GM19099 (cell line): ENCODE measurements around the gene FAM180A.

Experiments used
- POLR2A ChIP-seq: IDR thresholded peaks from 3 replicates; pipeline ENCODE4 v1.6.1; 2011; ENCODE audit warnings: low read depth; ENCODE audit not compliant: insufficient read length; ENCODE audit errors: extremely low read depth

Gene FAM180A

GRCh38 chr7:135697276-135698049 is 51.1 kb downstream of the FAM180A start:
- TF ChIP-seq POLR2A, result no peak

DNA sequence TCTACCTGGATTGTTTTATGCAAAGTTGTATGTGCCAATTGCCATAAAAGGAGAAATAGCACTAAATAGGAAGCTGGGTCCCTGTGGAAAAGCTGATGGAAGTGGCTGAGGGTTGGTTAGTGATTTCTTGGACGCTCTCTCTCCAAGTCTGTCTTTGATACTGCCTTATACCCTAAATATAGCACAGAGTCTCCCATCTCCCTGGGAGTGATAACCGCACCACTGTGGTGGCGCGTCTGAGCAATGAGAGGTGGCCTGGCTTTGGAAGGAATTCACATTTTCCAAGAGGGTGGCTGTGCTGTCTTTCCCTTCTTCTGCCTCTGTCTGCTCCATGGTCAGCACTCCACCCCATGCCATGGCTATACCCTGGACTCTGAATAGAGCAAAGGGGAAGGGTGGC is 55.1 kb downstream of the FAM180A start:
- TF ChIP-seq POLR2A, result no peak

DNA sequence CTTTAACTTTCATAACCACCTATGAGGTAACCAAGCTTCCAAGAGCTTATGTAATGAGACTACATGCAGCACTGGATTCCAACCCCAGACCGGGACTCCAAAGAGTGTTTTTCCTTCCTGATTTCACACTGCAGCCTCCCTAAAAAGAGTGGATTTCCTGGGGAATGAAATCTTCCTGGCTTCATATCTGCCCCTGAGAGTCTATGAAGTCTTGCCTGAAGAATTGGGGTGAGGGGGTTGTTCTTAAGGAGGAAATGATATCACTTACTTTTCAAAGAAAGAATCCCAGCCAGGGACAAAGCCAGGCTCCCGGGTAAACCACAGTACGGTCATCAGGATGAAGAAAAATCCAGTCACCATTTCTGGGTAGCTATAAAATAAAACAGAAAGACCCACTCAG is 56.6 kb downstream of the FAM180A start:
- TF ChIP-seq POLR2A, result no peak

DNA sequence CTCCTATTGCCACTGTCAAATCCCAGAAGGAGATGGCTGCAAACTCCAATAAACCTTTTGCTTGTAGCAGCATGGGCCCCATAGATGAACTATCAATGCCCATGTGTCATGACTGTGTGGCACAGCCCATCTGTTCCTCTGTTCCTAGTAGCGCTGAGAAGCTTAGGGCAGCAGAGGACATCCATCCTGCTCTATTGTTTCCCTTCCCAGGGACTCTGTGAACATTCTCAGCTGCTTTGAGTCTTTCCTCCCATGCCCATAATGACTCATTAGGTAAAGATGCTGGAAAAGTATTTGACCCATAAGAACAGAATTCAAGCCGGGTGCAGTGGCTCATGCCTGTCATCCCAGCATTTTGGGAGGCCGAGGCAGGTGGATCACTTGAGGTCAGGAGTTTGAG is 58.0 kb downstream of the FAM180A start:
- TF ChIP-seq POLR2A, result no peak

GRCh38 chr7:135687466-135687865 is 61.1 kb downstream of the FAM180A start:
- TF ChIP-seq POLR2A, result no peak

DNA sequence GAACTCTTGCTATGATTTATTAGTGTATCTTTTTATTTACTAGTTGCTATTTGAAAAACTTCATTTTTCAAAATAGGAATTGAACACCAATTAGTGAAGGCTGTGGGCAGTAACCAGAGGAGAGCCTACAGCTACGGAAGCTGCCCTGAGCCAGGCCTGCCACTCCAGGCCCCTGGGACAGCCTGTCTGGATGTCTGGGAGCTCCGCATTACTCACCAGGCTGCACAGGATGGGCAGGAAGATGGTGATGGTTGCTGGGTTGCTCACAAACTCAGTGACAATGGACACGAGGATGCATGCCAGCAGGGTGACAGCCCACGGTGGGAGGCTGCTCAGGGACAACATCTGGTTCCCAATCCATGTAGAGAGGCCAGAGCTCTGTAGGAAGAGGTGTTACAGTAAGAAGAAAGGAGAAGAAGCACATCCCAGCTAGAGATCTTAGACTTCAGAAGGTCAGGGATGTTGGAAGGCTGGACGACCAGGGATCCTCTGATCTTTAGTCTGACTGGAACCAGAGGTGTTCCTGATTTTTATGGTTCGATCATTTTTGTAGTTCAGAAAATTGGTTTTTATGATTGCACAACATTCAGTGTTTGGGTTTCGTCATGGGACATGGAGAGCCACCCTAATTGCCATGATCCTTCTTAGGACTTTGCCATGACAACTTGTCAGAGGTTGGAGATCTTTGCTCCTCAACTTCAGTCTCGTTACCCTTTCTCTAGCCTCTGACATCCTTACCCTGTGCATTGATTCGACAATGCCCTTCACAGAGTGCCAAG is 63.1 kb downstream of the FAM180A start:
- no peak for TF ChIP-seq POLR2A

DNA sequence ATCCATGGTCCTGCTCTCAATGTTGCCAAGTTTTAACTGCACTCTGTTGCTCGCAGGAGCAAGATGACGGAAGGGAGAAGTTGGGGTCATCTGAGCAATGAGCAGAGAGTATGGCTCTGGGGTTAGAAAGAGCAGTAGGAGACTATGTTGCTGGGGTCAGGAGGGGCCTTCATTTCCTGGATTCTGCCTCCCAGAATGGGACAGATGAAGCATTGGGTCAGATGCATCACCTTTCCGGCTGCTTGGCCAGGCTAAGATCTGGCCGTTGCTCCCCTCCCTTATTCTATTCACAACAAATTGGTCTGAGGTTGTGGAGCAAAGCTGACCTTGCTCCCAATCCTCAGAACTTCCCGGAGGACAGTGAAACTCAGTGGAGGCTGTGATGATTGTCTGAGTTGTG is 63.9 kb downstream of the FAM180A start:
- TF ChIP-seq POLR2A, result no peak

- no peak for TF ChIP-seq POLR2A
These were observed 64.5 kb downstream of the FAM180A start for GRCh38 chr7:135684136-135684535.

- no peak for TF ChIP-seq POLR2A
These were observed 65.0 kb downstream of the FAM180A start for GRCh38 chr7:135683609-135684008.

- TF ChIP-seq POLR2A, result no peak
These were observed 66.4 kb downstream of the FAM180A start for GRCh38 chr7:135682191-135682590.

GRCh38 chr7:135681762-135682161 is 66.9 kb downstream of the FAM180A start:
- TF ChIP-seq POLR2A, result no peak
